A549 (cell line): ENCODE data around the gene HS3ST6.

Experiments used
- CBX8 ChIP-seq: fragments of 200-600 bp; sonication (generic); IDR thresholded peaks from 2 replicates; pipeline ENCODE4 v1.6.1; 2016
- CTCF ChIP-seq: fragments of >200 bp; sonication (Bioruptor Twin); formaldehyde crosslinking; IDR thresholded peaks from 3 replicates; pipeline ENCODE4 v1.5.1; 2016
- E2F6 ChIP-seq: IDR thresholded peaks from 2 replicates; pipeline ENCODE4 v1.6.1; 2012; ENCODE audit warnings: low read depth, borderline replicate concordance
- EHMT2 ChIP-seq: fragments of 200-600 bp; sonication (generic); IDR thresholded peaks from 2 replicates; pipeline ENCODE4 v1.6.1; 2016; ENCODE audit warnings: antibody characterized with exemption, low read depth, mild to moderate bottlenecking, moderate library complexity
- ELK1 ChIP-seq: fragments of 150-350 bp; IDR thresholded peaks from 2 replicates; pipeline ENCODE4 v1.6.1; 2014; ENCODE audit warnings: low read depth, mild to moderate bottlenecking, low read length
- HEYL ChIP-seq: fragments of 250-450 bp; sonication (Bioruptor Pico); IDR thresholded peaks from 2 replicates; pipeline ENCODE4 v1.8.0; 2021; ENCODE audit warnings: mild to moderate bottlenecking, moderate library complexity
- MAFK ChIP-seq: fragments of 450-650 bp; IDR thresholded peaks from 2 replicates; pipeline ENCODE4 v1.6.1; 2014; ENCODE audit not compliant: partially characterized antibody

- TF ChIP-seq CTCF (peak; percentile 86), MAFK (no peak), CBX8 (no peak), HEYL (CRISPR knock-in tag) (no peak), ELK1 (no peak), E2F6 (no peak), EHMT2 (no peak)
These were observed 41.2 kb upstream of the HS3ST6 start, which contains the start of gene NDUFB10 for GRCh38 chr16:1959269-1960039.
